ENCODE measurements around the gene SKOR2. TPM values are rescaled to one million over a fixed set of nuclear protein-coding genes. Genes with fewer than 3 reads are reported as not detected.
A peak's percentile ranks its signal among the peaks of the same experiment; 100 is the strongest.

The SKOR2 gene
- total and polyA plus RNA-seq, 2 donors (not counting 1 experiment from before 2014, with no cell fraction given), result not detected

DNA sequence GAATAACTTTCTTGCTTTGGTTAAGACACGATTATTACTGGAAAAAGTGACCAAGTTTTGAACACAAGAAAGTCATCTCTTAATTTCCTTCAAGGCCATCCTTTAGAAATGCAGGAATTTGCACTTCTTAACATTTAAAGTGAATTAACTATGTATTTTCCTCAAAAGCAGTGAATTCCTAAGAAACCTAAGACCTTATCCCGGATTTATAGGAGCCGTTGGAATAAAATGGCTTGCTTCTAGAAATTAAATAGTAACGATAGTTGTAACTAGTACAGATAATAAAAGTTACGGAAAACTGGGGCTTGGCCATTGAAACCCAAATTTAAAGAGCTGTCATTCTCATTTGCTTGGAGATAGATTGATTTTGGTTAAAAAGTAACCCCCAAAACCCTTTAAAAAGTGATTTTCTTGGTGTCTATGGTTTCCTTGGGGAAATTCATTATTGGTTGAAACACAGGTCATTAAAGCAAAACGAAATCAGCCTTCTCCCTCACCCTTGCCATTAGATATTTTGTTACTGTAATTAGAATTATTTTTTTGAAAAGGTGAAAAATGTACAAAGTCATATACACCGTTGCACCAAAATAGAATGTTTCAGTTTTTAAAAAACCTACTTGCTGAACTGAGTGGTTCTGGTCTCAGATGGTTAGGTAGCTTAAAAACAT is 2.0 kb downstream of the SKOR2 start:
- Mint-ChIP-seq H3K4me3 (no peak overlapping the region), H3K27me3 (peaks cover 73% of the 10 kb centered on the region), H3K27ac (no peak overlapping the region), H3K4me1 (peaks cover 7% of the 10 kb centered on the region), H3K9me3 (ENCODE audit: insufficient read depth) (no peaks in the 10 kb centered on the region)
- DNase-seq, result no peak
- Histone ChIP-seq H3K9ac (ENCODE audit: low read length) (no peak overlapping the region), H3K4me1 (ENCODE audit: control insufficient read depth in 2 of 2, insufficient read depth in 2 of 2, low read length in 2 of 2) (peaks cover 0 to 7% of the 10 kb centered on the region in 2 donors), H3K36me3 (replicated peaks in 1 of 2; ENCODE audit: control extremely low read depth in 1 of 2, control insufficient read depth in 1 of 2, extremely low read depth in 1 of 2, insufficient read depth in 2 of 2, low read length in 1 of 2) (no peaks in the 10 kb centered on the region), H4K20me1 (ENCODE audit: control insufficient read depth, insufficient read depth, low read length, poor library complexity, severe bottlenecking) (no peaks in the 10 kb centered on the region), H3K9me3 (ENCODE audit: control extremely low read depth in 1 of 3, control insufficient read depth in 2 of 3, insufficient read depth in 1 of 3, low read length in 2 of 3) (peaks cover 0 to 31% (median 0%) of the 10 kb centered on the region in 3 donors), H3K79me2 (ENCODE audit: control insufficient read depth, insufficient read depth, low read length) (no peaks in the 10 kb centered on the region), H3K4me2 (replicated peaks; ENCODE audit: low read depth, low read length, poor library complexity, severe bottlenecking) (no peak overlapping the region), H2AFZ (ENCODE audit: insufficient read depth, low read depth, low read length, poor library complexity, severe bottlenecking) (no peak overlapping the region), H3K4me3 (ENCODE audit: control extremely low read depth in 1 of 5, extremely low read depth in 1 of 5, insufficient read depth in 1 of 5, low read depth in 2 of 5, low read length in 4 of 5) (no peak overlapping the region), H3K27me3 (replicated peaks in 1 of 4; ENCODE audit: control extremely low read depth in 1 of 4, control insufficient read depth in 3 of 4, insufficient read depth in 4 of 4, low read length in 3 of 4) (peaks cover 0 to 65% (median 52%) of the 10 kb centered on the region in 4 experiments), H3K27ac (ENCODE audit: low read length in 2 of 2) (no peak overlapping the region)
- no peak for ATAC-seq (ENCODE audit: low read depth)
- TF ChIP-seq CTCF (IDR thresholded peaks at IDR 0.05), result no peak
- TF ChIP-seq EZH2 (IDR thresholded peaks at IDR 0.05; ENCODE audit: borderline replicate concordance, insufficient read depth, low read depth, low read length, poor library complexity, severe bottlenecking), result no peak
- no CpG with 5 or more reads among the region's 7 CpGs for WGBS (ENCODE audit: insufficient coverage)
- CTCF ChIA-PET, result no interaction called here
- POLR2A ChIA-PET, result no interaction called here
- intact Hi-C loops (cut with micrococcal nuclease), result no loop called here

GRCh38 chr18:47248604-47249313 is 2.7 kb downstream of the SKOR2 start:
- H2AFZ ChIP-seq (ENCODE audit: insufficient read depth, low read depth, low read length, poor library complexity, severe bottlenecking), result no peak overlapping the region
- 18% methylated on average over 59 of the region's 62 CpGs for WGBS (ENCODE audit: insufficient coverage)
- Mint-ChIP-seq H3K9me3 (ENCODE audit: insufficient read depth) (no peaks in the 10 kb centered on the region), H3K27me3 (peaks cover 71% of the 10 kb centered on the region), H3K4me3 (peak overlapping the region; percentile 15), H3K27ac (peak overlapping the region; percentile 13), H3K4me1 (peaks cover 7% of the 10 kb centered on the region)
- DNase-seq (peak; percentile 18), ATAC-seq (ENCODE audit: low read depth) (no peak)
- H3K9ac ChIP-seq (ENCODE audit: low read length), result no peak overlapping the region
- no peaks in the 10 kb centered on the region for H3K36me3 ChIP-seq (replicated peaks in 1 of 2; ENCODE audit: control extremely low read depth in 1 of 2, control insufficient read depth in 1 of 2, extremely low read depth in 1 of 2, insufficient read depth in 2 of 2, low read length in 1 of 2)
- no peak for TF ChIP-seq EZH2 (IDR thresholded peaks at IDR 0.05; ENCODE audit: borderline replicate concordance, insufficient read depth, low read depth, low read length, poor library complexity, severe bottlenecking)
- TF ChIP-seq CTCF (IDR thresholded peaks at IDR 0.05), result no peak
- intact Hi-C loops (cut with micrococcal nuclease), result no loop called here
- H3K9me3 ChIP-seq (ENCODE audit: control extremely low read depth in 1 of 3, control insufficient read depth in 2 of 3, insufficient read depth in 1 of 3, low read length in 2 of 3), result peaks cover 0 to 24% (median 0%) of the 10 kb centered on the region in 3 donors
- CTCF ChIA-PET, result no interaction called here
- no peak overlapping the region for H3K4me3 ChIP-seq (ENCODE audit: control extremely low read depth in 1 of 5, extremely low read depth in 1 of 5, insufficient read depth in 1 of 5, low read depth in 2 of 5, low read length in 4 of 5)
- POLR2A ChIA-PET, result no interaction called here
- H3K27me3 ChIP-seq (replicated peaks in 1 of 4; ENCODE audit: control extremely low read depth in 1 of 4, control insufficient read depth in 3 of 4, insufficient read depth in 4 of 4, low read length in 3 of 4), result peaks cover 0 to 62% (median 49%) of the 10 kb centered on the region in 4 experiments
- no peaks in the 10 kb centered on the region for H4K20me1 ChIP-seq (ENCODE audit: control insufficient read depth, insufficient read depth, low read length, poor library complexity, severe bottlenecking)
- H3K4me1 ChIP-seq (ENCODE audit: control insufficient read depth in 2 of 2, insufficient read depth in 2 of 2, low read length in 2 of 2), result peaks cover 0 to 7% of the 10 kb centered on the region in 2 donors
- H3K27ac ChIP-seq (ENCODE audit: low read length in 2 of 2), result no peak overlapping the region
- H3K79me2 ChIP-seq (ENCODE audit: control insufficient read depth, insufficient read depth, low read length), result no peaks in the 10 kb centered on the region
- H3K4me2 ChIP-seq (replicated peaks; ENCODE audit: low read depth, low read length, poor library complexity, severe bottlenecking), result no peak overlapping the region
